B cell (primary cell): ENCODE measurements around the gene ADRB2. TPM values are rescaled to one million over a fixed set of nuclear protein-coding genes. Genes with fewer than 3 reads are reported as not detected.

Experiments
- ATAC-seq: fragments of 200-7000 bp; cut with Tn5 transposase; one replicate; pipeline ENCODE4 v1.10.0; 2021; ENCODE audit warnings: low read depth, mild to moderate bottlenecking, moderate number of reproducible peaks, moderate library complexity
- CTCF ChIA-PET: fragments of 350-600 bp; sonication (Branson Sonifier 250); formaldehyde crosslinking; loops from one replicate; lab custom pipeline; 2021; ENCODE audit warnings: antibody characterized with exemption, inconsistent platforms; lab: Charles Lee
- POLR2A ChIA-PET: fragments of 350-600 bp; sonication (Branson Sonifier 250); formaldehyde crosslinking; loops from one replicate; lab custom pipeline; 2021; ENCODE audit warnings: antibody characterized with exemption; lab: Charles Lee
- DNase-seq: peaks from one replicate; pipeline ENCODE4 v3.0.0; 2013
- H2AFZ ChIP-seq: 2 replicates; pipeline ENCODE4 v1.6.1; 2012; ENCODE audit warnings: mild to moderate bottlenecking, low read depth, low read length; ENCODE audit not compliant: insufficient read depth, poor library complexity, severe bottlenecking
- H3K27ac ChIP-seq, 2 donors: 1 replicate in 1 of 2; 2 replicates in 1 of 2; pipeline ENCODE4 v1.5.1; 2012 to 2013; ENCODE audit warnings: low read length in 2 of 2, mild to moderate bottlenecking in 2 of 2, moderate library complexity in 1 of 2
- H3K27me3 ChIP-seq, 4 experiments: fragments of 200-600 bp in 1 of 4; sonication (generic) in 1 of 4; replicated peaks in 1 of 4; 1 replicate in 2 of 4; 2 replicates in 2 of 4; pipeline versions ENCODE4 v1.6.1 to v1.7.0; 2013 to 2016; ENCODE audit warnings: low read length in 3 of 4, mild to moderate bottlenecking in 2 of 4, mixed read lengths in 1 of 4, moderate library complexity in 1 of 4; ENCODE audit not compliant: insufficient read depth in 4 of 4, control insufficient read depth in 3 of 4; ENCODE audit errors: control extremely low read depth in 1 of 4
- H3K36me3 ChIP-seq, 2 experiments: replicated peaks in 1 of 2; 1 replicate in 1 of 2; 2 replicates in 1 of 2; pipeline versions ENCODE4 v1.6.1 to v1.7.1; 2013; ENCODE audit warnings: low read length in 1 of 2; ENCODE audit not compliant: insufficient read depth in 2 of 2, control insufficient read depth in 1 of 2; ENCODE audit errors: control extremely low read depth in 1 of 2, extremely low read depth in 1 of 2
- H3K4me1 ChIP-seq, 2 donors: fragments of 200-600 bp in 1 of 2; sonication (generic) in 1 of 2; 1 replicate in 1 of 2; 2 replicates in 1 of 2; pipeline versions ENCODE4 v1.5.1 to v1.6.1; 2013 to 2017; ENCODE audit warnings: low read length in 2 of 2; ENCODE audit not compliant: control insufficient read depth in 2 of 2, insufficient read depth in 2 of 2
- H3K4me2 ChIP-seq: replicated peaks from 2 replicates; pipeline ENCODE3; 2012; ENCODE audit warnings: mild to moderate bottlenecking, low read depth, low read length; ENCODE audit not compliant: poor library complexity, severe bottlenecking
- H3K4me3 ChIP-seq, 5 experiments: fragments of 200-600 bp in 1 of 5; sonication (generic) in 1 of 5; 1 replicate in 3 of 5; 2 replicates in 2 of 5; pipeline versions ENCODE4 v1.5.1 to v1.7.0; 2011 to 2016; ENCODE audit warnings: low read length in 4 of 5, mild to moderate bottlenecking in 4 of 5, low read depth in 2 of 5, control low read depth in 1 of 5, moderate library complexity in 1 of 5; ENCODE audit not compliant: insufficient read depth in 1 of 5; ENCODE audit errors: control extremely low read depth in 1 of 5, extremely low read depth in 1 of 5
- H3K79me2 ChIP-seq: fragments of 200-600 bp; sonication (generic); one replicate; pipeline ENCODE4 v1.6.0; 2016; ENCODE audit warnings: low read length; ENCODE audit not compliant: control insufficient read depth, insufficient read depth
- H3K9ac ChIP-seq: fragments of 200-600 bp; sonication (generic); 2 replicates; pipeline ENCODE4 v1.6.1; 2017; ENCODE audit warnings: mild to moderate bottlenecking, low read length, moderate library complexity
- H3K9me3 ChIP-seq, 3 donors: one replicate each; pipeline versions ENCODE4 v1.6.1 to v1.7.1; 2013; ENCODE audit warnings: low read length in 2 of 3; ENCODE audit not compliant: control insufficient read depth in 2 of 3, insufficient read depth in 1 of 3; ENCODE audit errors: control extremely low read depth in 1 of 3
- H4K20me1 ChIP-seq: 2 replicates; pipeline ENCODE4 v1.6.0; 2012; ENCODE audit warnings: mild to moderate bottlenecking, low read length; ENCODE audit not compliant: insufficient read depth, control insufficient read depth, poor library complexity, severe bottlenecking
- H3K27ac Mint-ChIP-seq: one replicate; pipeline ENCODE4 v1.8.0; 2021; ENCODE audit warnings: mixed read lengths
- H3K27me3 Mint-ChIP-seq: one replicate; pipeline ENCODE4 v1.8.0; 2021; ENCODE audit warnings: mixed read lengths
- H3K4me1 Mint-ChIP-seq: one replicate; pipeline ENCODE4 v1.8.0; 2021; ENCODE audit warnings: mixed read lengths
- H3K4me3 Mint-ChIP-seq: one replicate; pipeline ENCODE4 v1.8.0; 2021; ENCODE audit warnings: mixed read lengths
- H3K9me3 Mint-ChIP-seq: one replicate; pipeline ENCODE4 v1.8.0; 2022; ENCODE audit warnings: mixed read lengths; ENCODE audit not compliant: insufficient read depth
- EZH2 ChIP-seq: IDR thresholded peaks from 2 replicates; pipeline ENCODE4 v1.6.1; 2012; ENCODE audit warnings: borderline replicate concordance, low read depth, mild to moderate bottlenecking, moderate library complexity, low read length; ENCODE audit not compliant: insufficient read depth, poor library complexity, severe bottlenecking
- WGBS: methylation state at CpG from one replicate; pipeline ENCODE4 v1.1.5; 2013; ENCODE audit warnings: missing lambda C conversion rate; ENCODE audit not compliant: insufficient coverage; 5-methylcytosine and 5-hydroxymethylcytosine counted together
- intact Hi-C: fragments of 100-400 bp; cut with micrococcal nuclease; formaldehyde crosslinking; loops from one replicate; pipeline ENCODE4 v1.10.0; 2022
- polyA plus RNA-seq: library from polyadenylated mRNA; depleted of rRNA; stranded (reverse); fragments of >200 nt; gene quantifications from 2 replicates; pipeline ENCODE4 v1.2.3, GENCODE V29; 2012
- total RNA-seq, 2 donors: library from RNA; stranded (reverse); fragments of 120-200 nt in 1 of 2; gene quantifications; 1 replicate in 1 of 2; 2 replicates in 1 of 2; pipeline versions ENCODE4 v1.2.3 to v1.2.4, GENCODE V29; 2013 to 2022
- TF ChIP-seq, protein P1 (sequence below): fragments of 200-600 bp; IDR thresholded peaks from one replicate; pipeline ENCODE4 v1.8.0; 2022; ENCODE audit warnings: antibody characterized with exemption, mild to moderate bottlenecking

The ADRB2 gene
- total and polyA plus RNA-seq, 2 donors (not counting 1 experiment from before 2014, with no cell fraction given), result 6.0 to 12.4 TPM

GRCh38 chr5:148847456-148847855 is 21.0 kb downstream of the ADRB2 start:
- H3K4me3 ChIP-seq, result no peak overlapping the region
- Mint-ChIP-seq H3K4me3 (no peak overlapping the region), H3K27ac (no peak overlapping the region), H3K4me1 (peaks cover 22% of the 10 kb centered on the region), H3K27me3 (no peaks in the 10 kb centered on the region), H3K9me3 (no peaks in the 10 kb centered on the region)
- peaks cover 23 to 26% of the 10 kb centered on the region in 2 donors for H3K4me1 ChIP-seq
- no peak for DNase-seq
- H4K20me1 ChIP-seq, result no peaks in the 10 kb centered on the region
- intact Hi-C loops, result loop anchor here (5.0 kb wide), 1 partner anchor 40 kb away; no protein-coding TSS in a partner anchor
- no peaks in the 10 kb centered on the region for H3K27me3 ChIP-seq
- no peak overlapping the region for H3K4me2 ChIP-seq
- ChIA-PET CTCF (interaction anchor here (1.2 kb wide), 1 partner anchor 117 kb away, joined by 3 read pairs; no protein-coding TSS in a partner anchor), POLR2A (no interaction called here)
- no peak for ATAC-seq
- H2AFZ ChIP-seq, result no peak overlapping the region
- no peak overlapping the region for H3K9ac ChIP-seq
- peaks cover 26% of the 10 kb centered on the region for H3K79me2 ChIP-seq
- H3K9me3 ChIP-seq, result peaks cover 0 to 4% (median 0%) of the 10 kb centered on the region in 3 donors
- TF ChIP-seq EZH2, result no peak
- TF ChIP-seq, protein P1, sequence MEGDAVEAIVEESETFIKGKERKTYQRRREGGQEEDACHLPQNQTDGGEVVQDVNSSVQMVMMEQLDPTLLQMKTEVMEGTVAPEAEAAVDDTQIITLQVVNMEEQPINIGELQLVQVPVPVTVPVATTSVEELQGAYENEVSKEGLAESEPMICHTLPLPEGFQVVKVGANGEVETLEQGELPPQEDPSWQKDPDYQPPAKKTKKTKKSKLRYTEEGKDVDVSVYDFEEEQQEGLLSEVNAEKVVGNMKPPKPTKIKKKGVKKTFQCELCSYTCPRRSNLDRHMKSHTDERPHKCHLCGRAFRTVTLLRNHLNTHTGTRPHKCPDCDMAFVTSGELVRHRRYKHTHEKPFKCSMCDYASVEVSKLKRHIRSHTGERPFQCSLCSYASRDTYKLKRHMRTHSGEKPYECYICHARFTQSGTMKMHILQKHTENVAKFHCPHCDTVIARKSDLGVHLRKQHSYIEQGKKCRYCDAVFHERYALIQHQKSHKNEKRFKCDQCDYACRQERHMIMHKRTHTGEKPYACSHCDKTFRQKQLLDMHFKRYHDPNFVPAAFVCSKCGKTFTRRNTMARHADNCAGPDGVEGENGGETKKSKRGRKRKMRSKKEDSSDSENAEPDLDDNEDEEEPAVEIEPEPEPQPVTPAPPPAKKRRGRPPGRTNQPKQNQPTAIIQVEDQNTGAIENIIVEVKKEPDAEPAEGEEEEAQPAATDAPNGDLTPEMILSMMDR, result no peak
- no peak overlapping the region for H3K27ac ChIP-seq
- no peaks in the 10 kb centered on the region for H3K36me3 ChIP-seq
- no CpG with 5 or more reads among the region's 2 CpGs for WGBS

DNA sequence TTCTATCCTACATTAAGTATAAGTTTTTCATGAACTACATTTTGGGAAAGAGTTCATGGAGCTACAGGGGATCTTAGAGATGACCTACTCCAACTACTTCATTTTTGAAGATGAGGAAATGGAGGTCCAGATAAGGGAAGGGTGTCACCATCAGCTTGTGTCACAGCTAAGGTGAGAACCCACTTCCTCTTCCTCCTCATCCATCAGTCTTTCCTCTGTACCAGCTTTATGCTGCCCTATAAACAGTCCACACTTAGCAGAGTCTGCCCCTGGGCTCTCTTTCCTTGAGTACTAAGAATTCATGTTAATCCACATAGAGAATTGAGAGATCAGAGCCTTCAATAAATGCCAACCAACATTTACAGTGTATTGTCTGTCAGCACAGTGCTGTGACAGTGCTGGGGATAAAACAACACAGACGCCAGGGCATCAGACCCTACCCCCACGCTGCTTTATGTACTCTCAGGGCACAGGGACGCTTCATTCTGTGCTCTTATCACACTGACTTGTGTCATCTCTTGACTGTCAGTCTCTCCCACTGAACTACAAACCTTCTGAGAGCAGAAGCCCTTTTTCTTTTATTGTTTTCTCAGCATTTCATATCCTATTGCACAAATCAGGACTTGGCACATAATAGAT is 22.1 kb downstream of the ADRB2 start:
- intact Hi-C loops, result loop anchor here (2.0 to 5.0 kb wide), 2 partner anchors 18 to 41 kb away; no protein-coding TSS in a partner anchor
- peaks cover 0 to 4% (median 0%) of the 10 kb centered on the region in 3 donors for H3K9me3 ChIP-seq
- WGBS, result 96% methylated on average over 3 of the region's 3 CpGs
- POLR2A ChIA-PET, result no interaction called here
- ATAC-seq, result peak; percentile 31
- peaks cover 23 to 29% of the 10 kb centered on the region in 2 donors for H3K4me1 ChIP-seq
- H3K36me3 ChIP-seq, result no peaks in the 10 kb centered on the region
- TF ChIP-seq, protein P1, result no peak
- no peak for TF ChIP-seq EZH2
- DNase-seq, result peak; percentile 24
- H3K79me2 ChIP-seq, result peaks cover 15% of the 10 kb centered on the region
- H3K4me3 ChIP-seq, result no peak overlapping the region
- no peaks in the 10 kb centered on the region for H4K20me1 ChIP-seq
- peak overlapping the region; percentile 9 to 29 for H3K27ac ChIP-seq
- H3K9ac ChIP-seq, result peak overlapping the region; percentile 5
- no peaks in the 10 kb centered on the region for H3K27me3 Mint-ChIP-seq
- peak overlapping the region; percentile 61 for H3K4me3 Mint-ChIP-seq
- peak overlapping the region; percentile 10 for H3K4me2 ChIP-seq
- no peaks in the 10 kb centered on the region for H3K9me3 Mint-ChIP-seq
- CTCF ChIA-PET, result interaction anchor here (0.6 to 1.9 kb wide), 6 partner anchors 21 to 693 kb away, joined by 3 to 5 read pairs (median 4); no protein-coding TSS in a partner anchor
- peak overlapping the region; percentile 24 for H2AFZ ChIP-seq
- H3K27ac Mint-ChIP-seq, result peak overlapping the region; percentile 82
- peaks cover 21% of the 10 kb centered on the region for H3K4me1 Mint-ChIP-seq
- H3K27me3 ChIP-seq, result no peaks in the 10 kb centered on the region
